ENCODE results near the gene CCDC120. TPM values are rescaled to one million over a fixed set of nuclear protein-coding genes. Genes with fewer than 3 reads are reported as not detected.
A peak's percentile ranks its signal among the peaks of the same experiment; 100 is the strongest.

The CCDC120 gene
- total RNA-seq, 1 donor from 2014 or later: 1.7 TPM

DNA sequence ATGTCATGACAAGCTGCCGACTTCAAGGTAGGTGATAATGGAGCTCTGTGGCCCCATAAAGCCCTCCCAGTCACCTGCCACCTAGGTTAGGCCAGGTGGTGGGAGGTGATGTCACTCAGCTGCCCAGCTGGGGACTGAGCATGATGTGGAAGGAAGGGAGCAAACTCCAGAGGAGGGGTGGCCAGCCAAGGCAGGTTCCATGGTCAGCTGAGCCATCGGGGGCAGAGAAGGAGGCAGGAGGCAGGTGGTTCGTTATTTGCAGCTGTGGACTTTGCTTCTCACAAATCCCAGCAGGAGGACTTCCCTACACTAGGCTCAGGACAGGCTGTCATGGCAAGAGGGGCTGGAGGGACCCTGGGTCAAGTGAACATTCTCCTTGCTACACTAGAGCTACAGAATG, 2.1 kb downstream of the CCDC120 start:
- intact Hi-C loops (cut with DNase I): no loop called here

GRCh38 chrX:49061490-49061889, 2.7 kb downstream of the CCDC120 start:
- intact Hi-C loops (cut with DNase I): no loop called here
- no peak for DNase-seq (ENCODE audit: low spot score)

More for the DNA sequence above, 2.1 kb downstream of the CCDC120 start:
- DNase-seq (ENCODE audit: low spot score): no peak

DNA sequence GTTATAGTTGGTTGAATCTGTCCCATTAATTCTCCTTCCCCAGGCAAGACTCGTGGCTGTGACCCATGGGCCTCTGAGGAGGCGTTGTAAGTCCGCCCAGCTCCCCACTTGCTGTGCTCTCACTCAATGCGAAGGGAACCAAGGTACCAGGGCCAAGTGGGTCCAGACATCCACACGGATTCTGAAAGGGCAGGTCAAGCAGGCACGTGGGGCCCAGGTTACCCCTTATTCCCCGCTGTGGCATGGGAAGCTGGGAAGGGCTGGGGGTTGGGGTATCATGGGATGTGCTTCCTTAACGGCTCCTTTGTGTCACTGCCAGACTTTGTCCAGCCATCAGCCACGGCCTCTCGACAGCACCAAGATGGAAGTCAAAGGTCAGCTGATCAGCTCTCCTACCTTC, 3.1 kb downstream of the CCDC120 start:
- intact Hi-C loops (cut with DNase I): no loop called here
- no peak for DNase-seq (ENCODE audit: low spot score)

GRCh38 chrX:49063715-49064114, 4.9 kb downstream of the CCDC120 start:
- intact Hi-C loops (cut with DNase I): no loop called here
- DNase-seq (ENCODE audit: low spot score): no peak

DNA sequence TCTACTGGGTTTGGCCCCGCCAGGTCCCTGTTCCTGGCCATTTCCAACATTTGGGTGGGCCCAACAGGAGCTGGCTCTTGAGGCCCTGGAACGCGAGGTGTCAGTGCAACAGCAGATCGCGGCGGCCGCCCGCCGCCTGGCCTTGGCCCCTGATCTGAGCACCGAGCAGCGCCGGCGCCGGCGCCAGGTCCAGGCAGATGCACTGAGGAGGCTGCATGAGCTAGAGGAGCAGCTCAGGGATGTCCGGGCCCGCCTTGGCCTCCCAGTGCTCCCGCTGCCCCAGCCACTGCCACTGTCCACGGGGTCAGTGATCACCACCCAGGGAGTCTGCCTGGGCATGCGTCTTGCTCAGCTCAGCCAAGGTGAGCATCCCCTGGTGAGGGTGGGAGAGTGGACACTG, 5.5 kb downstream of the CCDC120 start:
- DNase-seq (ENCODE audit: low spot score): no peak
- intact Hi-C loops (cut with DNase I): no loop called here

GRCh38 chrX:49064735-49065134, 5.9 kb downstream of the CCDC120 start:
- intact Hi-C loops (cut with DNase I): no loop called here

GRCh38 chrX:49066278-49066677, 7.5 kb downstream of the CCDC120 start:
- no peak for DNase-seq (ENCODE audit: low spot score)
- intact Hi-C loops (cut with DNase I): no loop called here

More at GRCh38 chrX:49064735-49065134, 5.9 kb downstream of the CCDC120 start:
- DNase-seq (ENCODE audit: low spot score): no peak

DNA sequence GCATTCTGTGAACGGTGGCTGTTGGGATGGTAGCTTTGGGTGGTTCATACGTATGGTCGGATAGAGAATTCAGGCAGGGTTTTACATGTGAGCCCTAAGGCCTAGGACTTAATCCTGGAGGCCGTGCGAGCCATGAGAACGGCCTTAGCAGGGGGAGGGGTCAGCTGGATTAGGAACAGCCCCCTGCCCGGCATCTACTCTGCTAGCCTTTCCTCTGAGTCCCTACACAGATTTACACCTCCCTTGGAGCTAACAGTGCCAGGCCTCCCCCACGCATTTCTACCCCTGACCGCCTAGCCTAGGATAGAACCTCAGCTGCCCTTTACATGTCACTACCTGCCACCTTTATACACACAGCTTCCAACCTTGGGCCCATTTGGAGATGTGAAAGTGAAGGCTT, 7.9 kb downstream of the CCDC120 start:
- intact Hi-C loops (cut with DNase I): no loop called here
- DNase-seq (ENCODE audit: low spot score): no peak

DNA sequence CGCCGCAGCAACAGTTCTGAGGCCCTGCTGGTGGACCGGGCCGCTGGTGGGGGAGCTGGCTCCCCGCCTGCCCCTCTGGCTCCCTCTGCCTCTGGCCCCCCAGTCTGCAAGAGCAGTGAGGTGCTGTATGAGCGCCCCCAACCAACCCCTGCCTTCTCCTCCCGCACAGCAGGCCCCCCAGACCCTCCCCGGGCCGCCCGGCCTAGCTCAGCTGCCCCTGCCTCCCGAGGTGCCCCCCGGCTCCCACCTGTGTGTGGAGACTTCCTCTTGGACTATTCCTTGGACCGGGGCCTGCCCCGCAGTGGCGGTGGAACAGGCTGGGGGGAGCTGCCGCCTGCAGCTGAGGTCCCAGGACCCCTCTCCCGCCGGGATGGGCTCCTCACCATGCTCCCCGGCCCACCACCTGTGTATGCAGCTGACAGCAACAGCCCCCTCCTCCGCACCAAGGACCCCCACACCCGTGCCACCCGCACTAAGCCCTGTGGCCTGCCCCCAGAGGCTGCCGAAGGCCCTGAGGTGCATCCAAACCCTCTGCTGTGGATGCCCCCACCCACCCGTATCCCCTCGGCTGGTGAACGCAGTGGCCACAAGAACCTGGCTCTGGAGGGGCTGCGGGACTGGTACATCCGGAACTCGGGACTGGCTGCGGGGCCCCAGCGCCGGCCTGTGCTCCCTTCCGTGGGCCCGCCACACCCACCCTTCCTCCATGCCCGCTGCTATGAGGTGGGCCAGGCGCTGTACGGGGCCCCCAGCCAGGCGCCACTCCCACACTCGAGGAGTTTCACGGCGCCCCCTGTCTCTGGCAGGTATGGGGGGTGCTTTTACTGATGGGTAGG, 8.7 kb downstream of the CCDC120 start:
- no peak for DNase-seq (ENCODE audit: low spot score)
- intact Hi-C loops (cut with DNase I): no loop called here

GRCh38 chrX:49069038-49069437, 10.2 kb downstream of the CCDC120 start:
- intact Hi-C loops (cut with DNase I): no loop called here
- DNase-seq (ENCODE audit: low spot score): no peak

DNA sequence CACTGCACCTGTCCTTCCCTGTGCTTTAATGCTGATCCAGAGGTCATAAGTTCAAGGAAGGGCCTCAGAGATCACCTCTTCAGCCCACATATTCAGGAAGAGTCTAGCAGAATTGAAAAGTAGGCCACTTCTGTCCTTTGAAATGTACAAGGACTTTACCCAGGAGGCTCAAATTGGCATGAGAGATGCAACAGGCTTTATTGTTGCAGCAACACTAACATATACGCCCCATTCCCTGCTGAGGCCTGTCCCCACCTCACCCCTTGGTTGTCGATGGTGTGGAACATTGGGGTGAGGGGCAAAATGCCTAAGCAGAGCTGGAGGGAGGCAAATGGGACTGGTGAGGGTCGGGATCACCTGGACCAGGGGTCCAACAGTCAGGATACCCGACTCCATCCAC, 12.2 kb downstream of the CCDC120 start:
- DNase-seq (ENCODE audit: low spot score): no peak
- intact Hi-C loops (cut with DNase I): no loop called here

DNA sequence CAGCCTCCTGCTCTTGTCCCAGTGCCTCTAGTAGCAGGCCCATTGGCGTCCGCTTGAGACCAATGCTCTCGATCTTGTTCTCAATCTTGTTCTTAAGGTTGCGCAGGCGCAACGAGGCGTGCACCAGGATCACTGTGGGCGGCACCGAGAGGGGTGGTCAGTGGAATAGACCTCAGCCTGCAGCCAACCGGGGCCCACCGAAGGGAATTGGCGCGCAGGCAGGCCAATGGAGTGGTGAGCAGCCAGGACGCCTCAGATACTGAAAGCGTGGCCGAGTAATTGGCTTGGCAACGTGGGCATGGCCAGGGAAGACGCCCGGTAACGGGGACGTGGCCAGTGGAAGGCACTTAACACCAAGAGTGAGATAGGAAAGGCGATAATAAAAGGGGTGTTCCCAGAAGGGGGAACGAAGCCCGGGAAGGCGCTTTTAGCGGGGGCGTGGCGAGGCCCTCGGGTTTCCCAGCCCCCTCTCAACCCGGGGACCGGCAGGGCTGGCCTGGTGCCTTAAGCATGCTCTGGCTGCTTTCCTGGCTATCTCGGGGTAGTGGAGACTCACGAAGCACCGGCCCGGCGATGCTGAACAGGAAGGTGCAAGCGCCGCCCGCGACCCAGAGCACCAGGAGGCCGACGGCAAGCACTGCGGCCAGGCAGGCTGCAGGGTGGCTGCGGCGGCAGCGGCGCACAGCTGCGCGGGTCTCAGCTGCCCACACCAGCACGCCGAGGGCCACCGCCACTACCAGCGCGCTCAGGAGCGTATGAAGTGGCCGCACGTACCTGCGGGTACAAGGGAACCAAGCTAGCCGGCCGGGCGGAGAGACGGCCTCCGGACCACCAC, 13.3 kb downstream of the CCDC120 start:
- intact Hi-C loops (cut with DNase I): no loop called here
- DNase-seq (ENCODE audit: low spot score): no peak

- no peak for DNase-seq (ENCODE audit: low spot score)
- intact Hi-C loops (cut with DNase I): no loop called here
Observed at GRCh38 chrX:49072712-49073095, 13.9 kb downstream of the CCDC120 start.

DNA sequence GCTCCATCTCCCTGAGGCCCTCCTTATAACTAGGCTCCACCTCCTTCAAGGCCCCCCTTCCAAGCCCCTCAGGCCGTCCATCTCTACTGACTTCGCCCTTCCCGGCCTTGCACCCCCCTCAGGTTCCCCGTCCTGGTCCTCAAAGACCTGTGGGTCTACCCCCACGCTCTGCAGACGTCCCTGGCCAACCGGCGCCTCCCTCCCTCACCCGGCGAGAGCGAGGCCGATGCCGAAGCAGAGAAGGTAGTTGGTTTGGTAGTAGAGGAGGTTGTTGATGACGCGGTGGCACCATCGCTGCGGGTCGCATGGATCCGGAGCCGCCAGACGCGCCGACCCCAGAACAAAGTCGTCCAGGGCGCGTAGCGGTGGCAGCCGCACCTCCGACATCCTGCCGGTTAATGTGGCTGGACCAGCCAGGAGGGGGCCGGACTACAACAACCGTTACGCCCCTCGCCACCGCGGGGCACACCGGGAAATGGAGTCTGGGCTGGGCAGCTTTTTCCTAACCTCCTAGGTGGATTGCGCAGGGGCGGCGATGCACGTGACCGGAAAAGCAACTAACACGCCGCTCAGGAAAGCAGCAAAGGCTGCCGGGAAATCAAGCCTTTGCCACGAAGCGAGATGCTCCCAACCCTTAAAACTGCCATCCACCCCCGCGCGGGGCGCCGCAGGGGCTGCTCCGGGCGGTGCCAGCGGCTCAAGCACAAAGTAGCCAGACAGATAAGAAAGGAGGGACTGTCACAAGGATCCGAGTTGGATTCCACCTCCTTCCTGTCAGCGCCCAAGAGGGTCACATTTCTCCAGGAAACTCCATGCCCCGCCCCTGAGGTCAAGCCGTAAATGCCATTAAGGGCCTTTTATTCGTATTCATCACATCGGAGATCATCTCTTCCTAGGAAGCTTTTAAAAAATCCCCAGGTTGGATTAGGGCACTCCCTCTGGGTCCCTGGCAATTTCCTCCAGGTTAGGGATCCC, 15.1 kb downstream of the CCDC120 start, which contains the start of gene PRAF2:
TSS of gene PRAF2 (minus strand) at position 402 of the 975 bp plus-strand sequence. CDS start at position 387, 15 bp downstream.
- intact Hi-C loops (cut with DNase I): no loop called here
- peak; percentile 96 for DNase-seq (ENCODE audit: low spot score)

- no peak for DNase-seq (ENCODE audit: low spot score)
- intact Hi-C loops (cut with DNase I): no loop called here
Observed at GRCh38 chrX:49075347-49075746, 16.5 kb downstream of the CCDC120 start.

DNA sequence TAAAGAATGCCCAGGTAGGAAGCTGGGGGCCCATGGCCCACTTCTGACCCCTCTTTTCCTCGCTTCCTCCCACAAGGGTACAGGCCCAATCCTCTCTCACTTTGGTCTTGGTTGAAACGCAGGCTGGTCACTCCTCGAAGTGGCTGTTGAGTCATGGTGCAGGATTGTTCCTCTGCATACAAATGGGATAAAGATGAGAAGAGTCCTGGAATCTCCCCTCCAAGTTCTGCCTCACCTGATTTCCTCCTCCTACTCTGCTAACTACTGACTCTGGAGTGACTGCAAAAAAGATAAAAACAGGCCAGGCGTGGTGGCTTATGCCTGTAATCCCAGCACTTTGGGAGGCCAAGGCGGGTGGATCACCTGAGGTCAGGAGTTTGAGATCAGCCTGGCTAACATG, 19.1 kb downstream of the CCDC120 start:
- no peak for DNase-seq (ENCODE audit: low spot score)
- intact Hi-C loops (cut with DNase I): no loop called here

GRCh38 chrX:49079489-49080428, 21.0 kb downstream of the CCDC120 start, which contains the start of gene WDR45:
Gene WDR45, minus strand, starts transcription at chrX:49079887. Its CDS starts 1,792 bp downstream, at chrX:49078095.
- intact Hi-C loops (cut with DNase I): no loop called here
- DNase-seq (ENCODE audit: low spot score): peak; percentile 91

- DNase-seq (ENCODE audit: low spot score): no peak
- intact Hi-C loops (cut with DNase I): no loop called here
Observed at GRCh38 chrX:49082271-49082871, 23.6 kb downstream of the CCDC120 start.

Measured in cardiac septum (tissue), 1 donor.